HepG2 (cell line): ENCODE results near the gene PARN.

ENCODE experiments used
- CAMTA2 ChIP-seq: sonication (generic); formaldehyde crosslinking; IDR thresholded peaks from 2 replicates; pipeline ENCODE4 v1.4.0; 2020; ENCODE audit warnings: mild to moderate bottlenecking, missing genetic modification reagents, borderline replicate concordance
- CTCF ChIP-seq: sonication (generic); formaldehyde crosslinking; IDR thresholded peaks from 2 replicates; pipeline ENCODE4 v1.5.0; 2020; ENCODE audit warnings: mild to moderate bottlenecking, missing genetic modification reagents, moderate library complexity
- GABPA ChIP-seq, 2 experiments: IDR thresholded peaks; 2 replicates each; pipeline ENCODE4 v1.6.1; 2011 to 2016; ENCODE audit warnings: low read depth in 2 of 2, low read length in 1 of 2, missing biosample characterization in 1 of 2, missing genetic modification characterization in 1 of 2
- TCF7L2 ChIP-seq: IDR thresholded peaks from 2 replicates; pipeline ENCODE4 v1.6.1; 2011; ENCODE audit warnings: mild to moderate bottlenecking, low read depth, low read length, moderate library complexity

GRCh38 chr16:14600164-14600563 lies 29.9 kb downstream of the PARN start:
- no peak for TF ChIP-seq TCF7L2
- TF ChIP-seq GABPA (IDR thresholded peaks at IDR 0.05; ENCODE audit: low read depth, low read length), result no peak
- TF ChIP-seq GABPA (CRISPR knock-in tag; IDR thresholded peaks at IDR 0.05; ENCODE audit: low read depth), result no peak
- TF ChIP-seq CAMTA2 (CRISPR knock-in tag), result no peak
- TF ChIP-seq CTCF (CRISPR knock-in tag), result peak; percentile 38; the same call in 1 of the 2 replicates
